Measurements from ENCODE around the gene VENTX. TPM values are rescaled to one million over a fixed set of nuclear protein-coding genes. Genes with fewer than 3 reads are reported as not detected.

VENTX gene
- total RNA-seq, 2 donors from 2014 or later, result 0.26 TPM; not detected in 1

DNA sequence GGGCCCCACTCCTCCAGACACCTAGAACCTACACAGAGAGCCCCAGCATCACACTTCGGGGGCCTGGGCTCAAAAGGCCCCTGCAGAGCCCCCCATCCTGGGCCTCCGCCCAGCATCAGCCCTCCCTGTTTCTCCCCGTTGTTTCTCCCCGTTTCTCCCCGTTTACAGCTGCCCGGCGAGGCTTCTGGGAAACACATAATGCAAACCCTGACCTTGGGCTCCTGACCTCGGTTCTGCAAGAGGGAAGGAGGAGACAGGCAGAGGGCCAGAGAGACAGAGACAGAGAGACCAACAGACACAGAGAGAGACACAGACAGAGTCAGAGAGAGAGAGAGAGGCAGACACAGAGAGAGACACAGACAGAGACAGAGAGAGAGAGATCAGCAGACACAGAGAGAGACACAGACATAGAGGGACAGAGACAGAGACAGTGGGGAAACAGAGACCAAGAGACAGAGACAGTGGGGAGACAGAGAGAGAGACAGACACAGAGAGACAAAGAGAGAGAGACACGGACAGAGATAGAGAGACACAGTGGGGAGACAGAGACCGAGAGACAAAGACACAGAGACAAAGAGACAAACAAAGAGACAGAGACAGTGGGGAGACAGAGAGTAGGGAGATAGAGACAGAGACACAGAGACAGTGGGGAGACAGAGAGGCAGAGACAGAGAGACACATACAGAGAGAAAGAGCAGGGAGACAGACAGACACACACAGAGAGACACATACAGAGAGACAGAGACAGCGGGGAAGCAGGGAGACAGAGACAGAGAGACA, 12.5 kb downstream of the VENTX start:
- Histone ChIP-seq H3K4me1 (peaks cover 10% of the 10 kb centered on the region), H3K9me3 (no peaks in the 10 kb centered on the region), H3K36me3 (replicated peaks in 1 of 2; ENCODE audit: insufficient read depth in 1 of 2, low read depth in 2 of 2) (no peaks in the 10 kb centered on the region), H3K27ac (no peak overlapping the region), H3K4me3 (no peak overlapping the region), H3K27me3 (no peaks in the 10 kb centered on the region)
- DNase-seq, result no peak
- TF ChIP-seq, protein P1, sequence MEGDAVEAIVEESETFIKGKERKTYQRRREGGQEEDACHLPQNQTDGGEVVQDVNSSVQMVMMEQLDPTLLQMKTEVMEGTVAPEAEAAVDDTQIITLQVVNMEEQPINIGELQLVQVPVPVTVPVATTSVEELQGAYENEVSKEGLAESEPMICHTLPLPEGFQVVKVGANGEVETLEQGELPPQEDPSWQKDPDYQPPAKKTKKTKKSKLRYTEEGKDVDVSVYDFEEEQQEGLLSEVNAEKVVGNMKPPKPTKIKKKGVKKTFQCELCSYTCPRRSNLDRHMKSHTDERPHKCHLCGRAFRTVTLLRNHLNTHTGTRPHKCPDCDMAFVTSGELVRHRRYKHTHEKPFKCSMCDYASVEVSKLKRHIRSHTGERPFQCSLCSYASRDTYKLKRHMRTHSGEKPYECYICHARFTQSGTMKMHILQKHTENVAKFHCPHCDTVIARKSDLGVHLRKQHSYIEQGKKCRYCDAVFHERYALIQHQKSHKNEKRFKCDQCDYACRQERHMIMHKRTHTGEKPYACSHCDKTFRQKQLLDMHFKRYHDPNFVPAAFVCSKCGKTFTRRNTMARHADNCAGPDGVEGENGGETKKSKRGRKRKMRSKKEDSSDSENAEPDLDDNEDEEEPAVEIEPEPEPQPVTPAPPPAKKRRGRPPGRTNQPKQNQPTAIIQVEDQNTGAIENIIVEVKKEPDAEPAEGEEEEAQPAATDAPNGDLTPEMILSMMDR (IDR thresholded peaks at IDR 0.05), result no peak
- no peak for TF ChIP-seq POLR2A (IDR thresholded peaks at IDR 0.05)
- no peak for ATAC-seq
- 34 to 46% methylated on average over 11 of the region's 11 CpGs for WGBS, 2 donors
- intact Hi-C loops (cut with DNase I), result no loop called here

DNA sequence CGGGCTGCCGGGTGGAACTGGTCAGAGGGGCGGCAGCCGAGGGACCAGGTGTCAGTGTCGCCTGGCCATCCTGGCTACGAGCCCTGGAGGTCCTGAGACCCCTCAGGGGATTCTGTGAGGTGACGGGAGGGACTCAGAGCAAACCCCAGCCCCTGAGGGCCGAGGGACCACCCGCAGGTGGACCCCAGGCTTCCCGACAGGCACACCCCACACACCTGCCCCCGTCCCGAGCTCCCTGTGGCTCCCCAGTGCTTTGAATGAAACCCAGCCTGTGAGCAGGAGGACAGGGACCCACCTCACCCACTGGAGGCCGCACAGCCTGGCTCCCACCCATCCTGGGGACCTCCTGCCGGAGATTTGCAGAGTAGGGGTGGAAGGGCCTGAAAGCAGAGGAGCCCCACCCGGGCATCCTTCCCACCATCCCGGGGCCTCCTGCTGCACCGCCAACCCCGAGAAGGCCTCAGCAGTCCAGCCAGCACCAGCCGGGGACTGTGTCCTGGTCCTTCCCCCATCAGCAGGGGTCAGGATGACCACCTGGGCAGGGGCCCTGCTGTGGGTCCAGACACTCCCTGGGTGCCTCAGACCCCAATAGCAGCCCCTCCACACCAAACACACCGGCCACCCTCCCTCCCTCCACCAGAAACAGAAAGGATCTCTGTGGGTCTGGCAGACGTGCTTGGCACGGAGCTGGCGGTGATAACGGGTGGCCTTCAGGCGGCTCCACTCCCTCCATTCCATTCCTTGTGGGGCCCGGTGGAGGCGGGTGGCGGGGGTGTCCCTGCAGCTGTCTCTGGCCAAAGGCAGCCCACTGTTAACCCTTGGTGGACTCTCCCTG, 13.9 kb downstream of the VENTX start:
- TF ChIP-seq, protein P1 (IDR thresholded peaks at IDR 0.05), result no peak
- TF ChIP-seq POLR2A (IDR thresholded peaks at IDR 0.05), result no peak
- Histone ChIP-seq H3K36me3 (replicated peaks in 1 of 2; ENCODE audit: insufficient read depth in 1 of 2, low read depth in 2 of 2) (no peaks in the 10 kb centered on the region), H3K9me3 (no peaks in the 10 kb centered on the region), H3K27ac (no peak overlapping the region), H3K27me3 (no peaks in the 10 kb centered on the region), H3K4me3 (no peak overlapping the region), H3K4me1 (peaks cover 6% of the 10 kb centered on the region)
- intact Hi-C loops (cut with DNase I), result no loop called here
- no peak for ATAC-seq
- 22 to 52% methylated on average over 11 to 23 of the region's 28 CpGs for WGBS, 2 donors
- no peak for DNase-seq

DNA sequence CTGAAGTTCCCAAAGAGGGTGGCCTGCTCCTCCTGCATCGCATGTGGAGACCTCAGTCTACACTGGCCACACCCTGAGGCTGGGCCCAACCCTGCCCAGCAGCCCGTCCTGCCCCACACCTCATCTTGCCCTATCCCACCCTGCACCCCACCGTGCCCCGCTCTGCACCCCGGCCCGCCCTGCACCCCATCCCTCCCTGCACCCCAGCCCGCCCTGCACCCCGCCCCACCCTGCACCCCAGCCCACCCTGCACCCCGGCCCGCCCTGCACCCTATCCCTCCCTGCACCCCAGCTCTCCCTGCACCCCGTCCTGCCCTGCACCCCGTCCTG, 14.5 kb downstream of the VENTX start:
- WGBS, 2 donors, result 42 to 64% methylated on average over 4 to 9 of the region's 12 CpGs
- no peak for DNase-seq
- ATAC-seq, result no peak

DNA sequence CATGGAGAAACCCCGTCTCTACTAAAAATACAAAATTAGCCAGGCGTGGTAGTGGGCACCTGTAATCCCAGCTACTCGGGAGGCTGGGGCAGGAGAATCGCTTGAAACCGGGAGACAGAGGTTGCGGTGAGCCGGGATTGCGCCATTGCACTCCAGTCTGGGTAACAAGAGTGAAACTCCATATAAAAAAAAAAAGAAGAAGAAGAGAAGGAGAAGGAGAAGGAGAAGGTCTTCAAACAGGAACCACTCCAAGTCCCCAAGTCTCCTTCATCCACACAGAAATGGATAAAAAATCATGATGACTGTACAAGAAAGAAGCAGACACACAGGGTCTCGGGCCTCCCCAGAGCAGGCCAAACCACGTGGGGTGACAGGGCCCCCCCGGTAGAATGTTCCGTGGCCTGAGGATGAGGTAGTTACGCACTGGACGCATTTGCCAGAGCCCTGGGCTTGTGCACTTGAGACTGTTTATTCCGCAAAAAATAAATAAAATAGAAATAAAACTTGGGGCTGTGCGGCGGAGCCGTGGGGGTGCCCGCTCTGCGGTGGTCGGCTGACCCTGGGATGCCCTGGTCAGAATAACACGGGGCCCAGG, 15.8 kb downstream of the VENTX start:
- Histone ChIP-seq H3K27ac (no peak overlapping the region), H3K9me3 (no peaks in the 10 kb centered on the region), H3K4me3 (no peak overlapping the region), H3K4me1 (peaks cover 21% of the 10 kb centered on the region), H3K36me3 (replicated peaks in 1 of 2; ENCODE audit: insufficient read depth in 1 of 2, low read depth in 2 of 2) (no peaks in the 10 kb centered on the region), H3K27me3 (no peaks in the 10 kb centered on the region)
- intact Hi-C loops (cut with DNase I), result no loop called here
- no peak for ATAC-seq
- TF ChIP-seq, protein P1 (IDR thresholded peaks at IDR 0.05), result no peak
- no peak for TF ChIP-seq POLR2A (IDR thresholded peaks at IDR 0.05)
- no peak for DNase-seq
- WGBS, 2 donors, result 81 to 90% methylated on average over 22 of the region's 22 CpGs

More for the DNA sequence above, 14.5 kb downstream of the VENTX start:
- H3K36me3 ChIP-seq (replicated peaks in 1 of 2; ENCODE audit: insufficient read depth in 1 of 2, low read depth in 2 of 2), result no peaks in the 10 kb centered on the region
- intact Hi-C loops (cut with DNase I), result no loop called here
- H3K27me3 ChIP-seq, result no peaks in the 10 kb centered on the region
- H3K4me1 ChIP-seq, result peaks cover 8% of the 10 kb centered on the region
- H3K9me3 ChIP-seq, result no peaks in the 10 kb centered on the region
- no peak overlapping the region for H3K4me3 ChIP-seq
- no peak for TF ChIP-seq POLR2A (IDR thresholded peaks at IDR 0.05)
- TF ChIP-seq, protein P1 (IDR thresholded peaks at IDR 0.05), result no peak
- no peak overlapping the region for H3K27ac ChIP-seq

Data from body of pancreas (tissue), 4 donors.